SK-MEL-5 (cell line): ENCODE data around the gene PPP1R3F. TPM values are rescaled to one million over a fixed set of nuclear protein-coding genes. Genes with fewer than 3 reads are reported as not detected.

ENCODE experiments used
- DNase-seq: peaks from one replicate; pipeline ENCODE4 v3.0.0-alpha.2; 2016; ENCODE audit warnings: low read depth, low spot score
- in situ Hi-C: cut with HindIII; loops from 2 replicates; pipeline ENCODE4 v1.10.0; 2016; ENCODE audit warnings: low sequenced_read_pairs, high pct_unique_total_duplicates, low pct_unique_long_range_greater_than_20kb
- total RNA-seq: library from RNA; depleted of rRNA; stranded (reverse); fragments of >200 nt; shearing (Covaris generic); gene quantifications from 2 replicates; pipeline ENCODE4 v1.2.3, GENCODE V29; 2014

PPP1R3F gene
- total RNA-seq, 1 experiment from 2014 or later, result 12.8 TPM

GRCh38 chrX:49266523-49267445 lies 2.8 kb upstream of the PPP1R3F start:
- no peak for DNase-seq
- in situ Hi-C loops, result no loop called here

DNA sequence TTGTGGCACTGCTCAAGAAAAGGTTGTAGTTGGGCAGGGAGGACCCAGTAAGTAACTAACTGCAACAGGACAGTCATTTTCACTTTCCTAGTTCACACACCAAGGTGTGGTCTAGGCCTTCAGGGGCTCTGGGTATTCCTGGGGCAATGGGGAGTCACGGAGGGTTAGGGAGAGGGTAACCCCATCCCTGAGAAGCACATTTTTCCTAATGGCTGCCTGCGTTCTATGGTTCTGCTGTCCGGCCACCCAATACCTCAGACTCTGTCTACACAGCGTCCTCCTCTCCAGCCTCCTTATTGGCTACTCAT lies 937 bp upstream of the PPP1R3F start:
- no peak for DNase-seq
- in situ Hi-C loops, result no loop called here

- in situ Hi-C loops, result no loop called here
Measured at GRCh38 chrX:49269010-49269766, 405 bp upstream of the PPP1R3F start.

DNA sequence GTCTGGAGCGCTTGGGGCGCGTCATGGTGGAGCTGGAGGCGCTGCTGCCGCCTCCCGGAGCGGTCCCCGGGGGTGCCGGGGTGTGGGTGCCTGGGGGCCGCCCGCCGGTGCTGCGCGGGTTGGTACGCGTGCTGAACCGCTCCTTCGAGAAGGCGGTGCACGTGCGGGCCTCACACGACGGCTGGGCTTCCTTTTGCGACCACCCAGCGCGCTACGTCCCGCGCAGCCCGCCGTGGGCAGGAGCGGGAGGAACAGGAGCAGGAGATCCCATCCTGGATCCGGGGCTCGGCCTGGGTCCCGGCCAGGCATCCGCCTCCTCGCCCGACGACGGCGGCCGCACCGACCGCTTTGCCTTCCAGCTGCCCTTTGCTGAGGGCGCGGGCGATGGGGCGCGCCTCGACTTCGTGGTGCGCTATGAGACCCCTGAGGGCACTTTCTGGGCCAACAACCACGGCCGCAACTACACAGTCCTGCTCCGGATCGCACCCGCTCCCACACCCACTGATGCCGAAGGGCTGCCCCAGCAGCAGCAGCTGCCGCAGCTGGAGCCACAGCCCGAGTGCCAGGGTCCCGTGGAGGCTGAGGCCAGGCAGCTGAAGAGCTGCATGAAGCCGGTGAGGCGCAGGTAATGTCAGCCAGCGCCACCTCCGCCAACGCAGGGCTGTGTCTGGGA lies 792 bp downstream of the PPP1R3F start:
- DNase-seq, result no peak

More at GRCh38 chrX:49269010-49269766, 405 bp upstream of the PPP1R3F start:
- peak; percentile 98 for DNase-seq

GRCh38 chrX:49271341-49271740 lies 1.7 kb downstream of the PPP1R3F start:
- no peak for DNase-seq
- in situ Hi-C loops, result no loop called here

More for the DNA sequence above, 792 bp downstream of the PPP1R3F start:
- in situ Hi-C loops, result no loop called here

GRCh38 chrX:49272421-49272820 lies 2.8 kb downstream of the PPP1R3F start:
- in situ Hi-C loops, result no loop called here

GRCh38 chrX:49273181-49273727 lies 3.7 kb downstream of the PPP1R3F start:
- in situ Hi-C loops, result no loop called here
- DNase-seq, result no peak

More at GRCh38 chrX:49272421-49272820, 2.8 kb downstream of the PPP1R3F start:
- DNase-seq, result no peak

DNA sequence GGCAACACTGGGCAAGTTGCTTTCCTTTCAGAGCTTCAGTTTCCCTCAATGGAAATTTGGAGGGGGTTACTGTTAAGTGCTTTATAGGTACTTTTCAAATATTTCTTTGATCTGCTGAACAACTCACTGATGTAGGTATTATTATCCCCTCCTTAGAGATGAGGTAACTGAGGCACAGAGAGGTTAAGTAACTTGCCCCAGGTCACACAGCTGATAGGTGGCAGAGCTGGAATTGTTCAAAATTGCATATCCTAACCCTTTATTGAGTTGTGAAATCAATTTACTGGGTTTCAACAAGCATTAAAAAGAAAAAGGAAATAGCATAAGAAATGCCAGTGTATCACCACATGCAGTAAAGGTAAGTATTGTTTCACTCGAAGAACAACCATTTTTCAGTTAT lies 6.6 kb downstream of the PPP1R3F start:
- in situ Hi-C loops, result no loop called here
- DNase-seq, result no peak

GRCh38 chrX:49276671-49277534 lies 7.3 kb downstream of the PPP1R3F start:
- in situ Hi-C loops, result no loop called here
- no peak for DNase-seq

- in situ Hi-C loops, result no loop called here
- no peak for DNase-seq
Measured at GRCh38 chrX:49277535-49277830, 7.9 kb downstream of the PPP1R3F start.

DNA sequence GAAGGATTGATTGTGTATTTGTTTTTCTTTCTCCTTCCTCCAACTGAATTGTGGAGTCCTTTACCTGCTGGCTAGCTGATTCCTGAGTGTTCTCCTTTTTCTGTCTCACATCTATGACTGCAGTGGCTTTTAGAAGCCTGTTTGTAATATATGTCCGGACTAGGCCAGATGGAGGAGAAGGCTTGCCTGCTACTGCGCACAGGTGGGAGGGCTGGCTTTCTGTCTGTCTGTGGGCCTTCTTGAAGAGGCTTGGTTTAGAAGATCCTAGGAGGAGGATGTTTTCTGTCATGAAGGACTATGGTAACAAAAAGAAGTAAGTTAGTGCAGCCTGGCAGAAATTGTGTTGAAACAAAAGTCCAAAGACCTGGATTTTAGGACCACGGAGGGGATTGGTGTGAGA lies 8.5 kb downstream of the PPP1R3F start:
- in situ Hi-C loops, result no loop called here
- no peak for DNase-seq

DNA sequence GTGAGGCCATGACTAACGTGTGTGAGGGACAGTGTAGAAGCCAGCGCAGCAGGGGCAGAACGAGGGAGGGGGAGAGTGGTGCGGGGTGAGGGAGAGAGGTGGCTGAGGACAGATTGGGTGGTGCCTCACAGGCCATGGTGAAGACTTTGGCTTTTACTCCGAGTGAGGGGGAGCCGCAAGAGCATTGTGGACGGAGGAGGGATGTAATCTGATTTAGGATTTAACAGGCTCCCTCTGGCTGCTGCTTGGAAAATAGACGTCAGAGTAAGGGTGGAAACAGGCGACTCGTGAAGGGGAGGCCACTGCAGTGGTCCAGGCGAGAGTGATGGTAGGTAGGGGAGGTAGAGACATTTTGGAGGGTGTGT lies 13.0 kb downstream of the PPP1R3F start:
- in situ Hi-C loops, result no loop called here
- DNase-seq, result peak; percentile 59

DNA sequence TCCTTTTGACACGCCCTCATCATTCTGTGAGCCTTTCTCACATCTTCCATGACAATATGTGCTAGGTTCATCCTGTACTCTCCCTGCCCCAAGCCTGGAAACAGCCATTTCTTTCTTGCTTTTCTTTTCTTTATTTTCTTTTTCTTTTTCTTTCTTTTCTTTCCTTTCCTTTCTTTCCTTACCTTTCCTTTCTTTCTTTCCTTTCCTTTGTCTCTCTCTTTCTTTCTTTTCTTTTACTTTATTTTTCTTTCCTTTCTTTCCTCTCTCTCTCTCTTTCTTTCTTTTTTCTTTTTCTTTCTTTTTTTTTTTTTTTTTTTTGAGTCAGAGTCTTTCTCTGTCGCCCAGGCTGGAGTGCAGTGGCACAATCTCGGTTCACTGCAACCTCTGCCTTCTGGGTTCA lies 14.6 kb downstream of the PPP1R3F start:
- in situ Hi-C loops, result no loop called here
- DNase-seq, result no peak

- in situ Hi-C loops, result no loop called here
- DNase-seq, result no peak
Measured at GRCh38 chrX:49286136-49286535, 16.5 kb downstream of the PPP1R3F start.

DNA sequence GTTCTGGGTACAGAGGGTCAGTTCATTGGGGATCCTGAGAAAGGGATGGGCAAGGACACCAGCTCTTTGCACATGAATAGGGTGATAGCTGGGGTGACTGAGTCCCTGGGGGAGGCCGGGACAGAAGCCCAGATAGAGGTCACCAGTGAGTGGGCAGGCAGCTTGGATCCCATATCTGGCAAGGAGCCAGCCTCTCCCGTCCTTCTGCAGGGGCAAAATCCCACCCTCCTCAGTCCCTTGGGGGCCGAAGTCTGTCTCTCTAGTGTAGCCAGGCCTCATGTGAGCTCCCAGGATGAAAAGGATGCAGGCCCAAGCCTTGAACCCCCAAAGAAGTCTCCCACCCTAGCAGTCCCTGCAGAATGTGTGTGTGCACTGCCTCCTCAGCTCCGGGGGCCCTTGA lies 17.0 kb downstream of the PPP1R3F start:
- in situ Hi-C loops, result no loop called here
- no peak for DNase-seq

DNA sequence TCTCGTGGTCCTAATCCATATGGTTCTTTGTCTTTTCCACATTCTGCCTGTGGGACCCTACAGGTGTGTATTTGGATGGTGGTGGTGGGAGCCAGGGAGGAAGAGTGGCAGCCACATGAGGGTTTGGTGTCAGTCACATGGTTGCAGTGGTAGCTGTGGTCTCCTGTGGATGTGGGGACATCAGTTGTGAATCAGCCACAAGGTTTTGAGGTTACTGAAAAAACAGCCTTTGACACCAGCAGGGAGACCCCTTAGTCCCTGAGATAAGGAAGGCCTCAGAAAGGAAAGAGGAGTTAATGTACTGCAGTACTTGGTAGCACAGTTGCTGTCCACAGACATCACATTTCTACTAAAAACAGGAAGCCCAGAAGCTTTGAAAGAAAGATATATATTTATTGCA lies 18.1 kb downstream of the PPP1R3F start:
- in situ Hi-C loops, result no loop called here
- DNase-seq, result no peak

DNA sequence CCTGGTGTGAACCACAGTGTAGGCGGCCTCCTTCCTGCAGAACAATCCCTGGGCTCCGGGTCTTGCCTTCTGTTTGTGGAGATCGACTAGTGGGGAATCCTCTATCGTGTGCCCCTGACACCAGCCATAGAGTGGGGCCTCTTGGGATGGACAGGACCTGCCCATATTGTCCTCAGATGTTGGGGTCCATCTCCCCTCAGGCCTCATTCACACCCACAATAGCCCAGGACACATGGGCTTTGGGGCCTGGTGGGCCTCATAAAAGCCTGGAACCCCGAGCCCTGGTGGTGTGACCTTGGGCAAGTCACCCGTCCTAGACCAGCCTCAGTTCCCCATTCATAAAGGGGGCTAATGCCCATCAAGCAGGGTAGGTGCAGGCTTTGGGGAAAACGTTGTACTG lies 20.6 kb downstream of the PPP1R3F start:
- in situ Hi-C loops, result no loop called here

More for the DNA sequence above, 20.6 kb downstream of the PPP1R3F start:
- DNase-seq, result no peak
